Ascending aorta (tissue), 2 donors: Measurements from ENCODE around the gene TAOK2. TPM values are rescaled to one million over a fixed set of nuclear protein-coding genes. Genes with fewer than 3 reads are reported as not detected.

Source experiments
- DNase-seq, 2 donors: peaks; one replicate each; pipeline ENCODE4 v3.0.0-alpha.2; 2019; ENCODE audit warnings: low spot score in 2 of 2
- H3K27ac ChIP-seq, 2 donors: fragments of 200-600 bp; sonication (generic); one replicate each; pipeline ENCODE4 v1.5.1; 2016 to 2017; ENCODE audit warnings: mild to moderate bottlenecking in 1 of 2
- H3K27me3 ChIP-seq: fragments of 200-600 bp; sonication (generic); one replicate; pipeline ENCODE4 v1.5.1; 2017
- H3K36me3 ChIP-seq, 2 donors: fragments of 200-600 bp; sonication (generic); one replicate each; pipeline ENCODE4 v1.5.1; 2016
- H3K4me1 ChIP-seq, 2 donors: fragments of 200-600 bp; sonication (generic); one replicate each; pipeline ENCODE4 v1.5.1; 2016 to 2017; ENCODE audit warnings: mild to moderate bottlenecking in 1 of 2
- H3K4me3 ChIP-seq, 2 donors: fragments of 200-600 bp; sonication (generic); one replicate each; pipeline ENCODE4 v1.5.1; 2016 to 2017; ENCODE audit warnings: mild to moderate bottlenecking in 1 of 2
- H3K9me3 ChIP-seq, 2 donors: fragments of 200-600 bp; sonication (generic); one replicate each; pipeline ENCODE4 v1.5.1; 2016
- intact Hi-C: fragments of 100-400 bp; cut with DNase I; formaldehyde crosslinking; loops from one replicate; pipeline ENCODE4 v1.15.1; 2023
- total RNA-seq: library from RNA; depleted of rRNA; stranded (reverse); fragments of >200 nt; gene quantifications from one replicate; pipeline ENCODE4 v1.1.0, GENCODE V29; 2016
- TF ChIP-seq, protein P1 (sequence below), 3 experiments: fragments of 200-600 bp in 2 of 3; fragments of 450-650 bp in 1 of 3; sonication (generic) in 2 of 3; IDR thresholded peaks; one replicate each; pipeline ENCODE4 v1.5.1; 2016 to 2019; ENCODE audit warnings: antibody characterized with exemption in 3 of 3, mild to moderate bottlenecking in 1 of 3, moderate library complexity in 1 of 3

The TAOK2 gene
- total RNA-seq, 1 donor from 2014 or later: 101 TPM

DNA sequence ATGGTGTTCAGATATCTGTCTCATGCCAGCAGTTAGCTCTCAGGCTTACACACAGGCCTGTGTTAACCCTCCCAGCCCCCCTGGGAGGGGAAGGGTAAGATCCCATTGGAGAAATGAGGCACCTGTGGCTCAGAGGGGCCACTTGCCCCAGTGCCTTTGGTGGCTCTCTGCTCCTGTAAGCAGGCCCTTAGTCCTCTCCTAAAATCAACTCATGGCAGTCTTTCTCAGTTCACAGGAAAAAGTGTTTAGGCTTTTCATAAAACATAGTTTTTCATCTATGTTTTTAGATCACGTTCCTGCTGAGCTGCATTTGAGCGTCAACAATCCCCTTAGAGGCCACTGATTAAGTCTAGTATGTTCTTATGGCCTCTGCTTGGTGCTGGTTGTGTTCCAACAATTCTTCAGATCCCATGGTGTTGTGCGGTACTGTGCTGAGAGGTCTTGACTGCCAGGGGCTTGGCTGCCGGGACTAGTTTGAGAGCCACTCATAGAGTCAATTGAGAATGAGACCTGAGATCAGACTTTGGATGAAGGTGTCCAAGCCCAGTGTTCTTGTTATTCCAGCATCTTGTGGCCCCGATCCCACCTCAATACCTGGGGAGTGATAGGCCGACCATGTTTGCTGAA, 10.6 kb downstream of the TAOK2 start:
- TF ChIP-seq, protein P1, sequence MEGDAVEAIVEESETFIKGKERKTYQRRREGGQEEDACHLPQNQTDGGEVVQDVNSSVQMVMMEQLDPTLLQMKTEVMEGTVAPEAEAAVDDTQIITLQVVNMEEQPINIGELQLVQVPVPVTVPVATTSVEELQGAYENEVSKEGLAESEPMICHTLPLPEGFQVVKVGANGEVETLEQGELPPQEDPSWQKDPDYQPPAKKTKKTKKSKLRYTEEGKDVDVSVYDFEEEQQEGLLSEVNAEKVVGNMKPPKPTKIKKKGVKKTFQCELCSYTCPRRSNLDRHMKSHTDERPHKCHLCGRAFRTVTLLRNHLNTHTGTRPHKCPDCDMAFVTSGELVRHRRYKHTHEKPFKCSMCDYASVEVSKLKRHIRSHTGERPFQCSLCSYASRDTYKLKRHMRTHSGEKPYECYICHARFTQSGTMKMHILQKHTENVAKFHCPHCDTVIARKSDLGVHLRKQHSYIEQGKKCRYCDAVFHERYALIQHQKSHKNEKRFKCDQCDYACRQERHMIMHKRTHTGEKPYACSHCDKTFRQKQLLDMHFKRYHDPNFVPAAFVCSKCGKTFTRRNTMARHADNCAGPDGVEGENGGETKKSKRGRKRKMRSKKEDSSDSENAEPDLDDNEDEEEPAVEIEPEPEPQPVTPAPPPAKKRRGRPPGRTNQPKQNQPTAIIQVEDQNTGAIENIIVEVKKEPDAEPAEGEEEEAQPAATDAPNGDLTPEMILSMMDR (IDR thresholded peaks at IDR 0.05): no peak
- H3K27ac ChIP-seq: no peak overlapping the region

DNA sequence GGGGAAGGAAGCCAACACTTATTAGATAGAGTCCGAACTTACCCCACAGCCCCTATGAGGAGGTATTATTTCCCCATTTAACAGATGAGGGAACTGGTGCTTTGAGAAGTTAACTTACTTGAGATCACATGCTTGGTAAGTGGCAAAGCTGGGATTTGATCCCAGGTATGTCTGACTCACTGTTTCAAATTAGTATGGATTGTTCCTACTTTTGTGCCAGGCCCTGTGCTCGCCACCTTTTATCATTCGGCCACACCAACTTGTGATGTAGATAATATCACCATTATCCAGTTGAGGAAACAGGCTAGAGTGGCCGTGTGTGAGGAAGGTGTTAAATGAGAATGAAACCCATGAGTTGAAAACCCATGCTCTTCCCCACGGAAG, 11.1 kb downstream of the TAOK2 start:
- intact Hi-C loops: no loop called here
- TF ChIP-seq, protein P1 (IDR thresholded peaks at IDR 0.05): no peak
- no peak for DNase-seq
- Histone ChIP-seq H3K27ac (no peak overlapping the region), H3K36me3 (peaks cover 89 to 100% of the 10 kb centered on the region in 2 donors), H3K4me3 (no peak overlapping the region), H3K9me3 (no peaks in the 10 kb centered on the region), H3K27me3 (no peaks in the 10 kb centered on the region), H3K4me1 (no peaks in the 10 kb centered on the region)

More for the DNA sequence above, 10.6 kb downstream of the TAOK2 start:
- Histone ChIP-seq H3K36me3 (peaks cover 90 to 100% of the 10 kb centered on the region in 2 donors), H3K4me1 (no peaks in the 10 kb centered on the region), H3K9me3 (no peaks in the 10 kb centered on the region), H3K4me3 (no peak overlapping the region), H3K27me3 (no peaks in the 10 kb centered on the region)
- intact Hi-C loops: no loop called here
- DNase-seq: no peak

DNA sequence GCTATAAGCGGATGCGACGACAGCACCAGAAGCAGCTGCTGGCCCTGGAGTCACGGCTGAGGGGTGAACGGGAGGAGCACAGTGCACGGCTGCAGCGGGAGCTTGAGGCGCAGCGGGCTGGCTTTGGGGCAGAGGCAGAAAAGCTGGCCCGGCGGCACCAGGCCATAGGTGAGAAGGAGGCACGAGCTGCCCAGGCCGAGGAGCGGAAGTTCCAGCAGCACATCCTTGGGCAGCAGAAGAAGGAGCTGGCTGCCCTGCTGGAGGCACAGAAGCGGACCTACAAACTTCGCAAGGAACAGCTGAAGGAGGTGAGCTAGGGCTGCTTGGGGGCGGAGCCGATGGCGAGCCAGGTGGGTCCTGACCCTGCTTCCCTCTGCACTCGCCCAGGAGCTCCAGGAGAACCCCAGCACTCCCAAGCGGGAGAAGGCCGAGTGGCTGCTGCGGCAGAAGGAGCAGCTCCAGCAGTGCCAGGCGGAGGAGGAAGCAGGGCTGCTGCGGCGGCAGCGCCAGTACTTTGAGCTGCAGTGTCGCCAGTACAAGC, 11.7 kb downstream of the TAOK2 start:
- Histone ChIP-seq H3K36me3 (peaks cover 86 to 100% of the 10 kb centered on the region in 2 donors), H3K27me3 (no peaks in the 10 kb centered on the region), H3K9me3 (no peaks in the 10 kb centered on the region), H3K4me3 (no peak overlapping the region), H3K27ac (no peak overlapping the region), H3K4me1 (no peaks in the 10 kb centered on the region)
- intact Hi-C loops: no loop called here
- DNase-seq: no peak
- TF ChIP-seq, protein P1 (IDR thresholded peaks at IDR 0.05): no peak

DNA sequence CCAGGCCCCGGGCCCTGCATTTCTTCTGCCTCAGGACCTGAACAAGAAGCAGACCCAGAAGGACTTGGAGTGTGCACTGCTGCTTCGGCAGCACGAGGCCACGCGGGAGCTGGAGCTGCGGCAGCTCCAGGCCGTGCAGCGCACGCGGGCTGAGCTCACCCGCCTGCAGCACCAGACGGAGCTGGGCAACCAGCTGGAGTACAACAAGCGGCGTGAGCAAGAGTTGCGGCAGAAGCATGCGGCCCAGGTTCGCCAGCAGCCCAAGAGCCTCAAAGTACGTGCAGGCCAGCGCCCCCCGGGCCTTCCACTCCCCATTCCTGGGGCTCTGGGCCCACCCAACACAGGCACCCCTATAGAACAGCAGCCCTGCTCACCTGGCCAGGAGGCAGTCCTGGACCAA, 12.6 kb downstream of the TAOK2 start:
- H3K27me3 ChIP-seq: no peaks in the 10 kb centered on the region
- no peak overlapping the region for H3K27ac ChIP-seq
- intact Hi-C loops: no loop called here
- H3K9me3 ChIP-seq: no peaks in the 10 kb centered on the region
- DNase-seq: no peak
- TF ChIP-seq, protein P1 (IDR thresholded peaks at IDR 0.05): no peak
- peaks cover 88 to 100% of the 10 kb centered on the region in 2 donors for H3K36me3 ChIP-seq
- H3K4me1 ChIP-seq: no peaks in the 10 kb centered on the region
- no peak overlapping the region for H3K4me3 ChIP-seq

GRCh38 chr16:29986931-29987330, 13.3 kb downstream of the TAOK2 start:
- intact Hi-C loops: no loop called here

More at GRCh38 chr16:29986931-29987330, 13.3 kb downstream of the TAOK2 start:
- Histone ChIP-seq H3K4me3 (no peak overlapping the region), H3K27ac (no peak overlapping the region), H3K36me3 (peaks cover 86 to 100% of the 10 kb centered on the region in 2 donors), H3K9me3 (no peaks in the 10 kb centered on the region), H3K27me3 (no peaks in the 10 kb centered on the region), H3K4me1 (no peaks in the 10 kb centered on the region)
- TF ChIP-seq, protein P1 (IDR thresholded peaks at IDR 0.05): no peak
- DNase-seq: no peak
